SK-N-SH treated with all-trans-retinoic acid at 6 μM for 48 hours (cell line): ENCODE data around the gene PRMT5.

ENCODE experiments used
- ATAC-seq: fragments of 200-7000 bp; cut with Tn5 transposase; 3 replicates; pipeline ENCODE4 v1.9.1; 2020; ENCODE audit warnings: mild to moderate bottlenecking, moderate library complexity
- ARNTL ChIP-seq: fragments of 450-650 bp; formaldehyde crosslinking; IDR thresholded peaks from 2 replicates; pipeline ENCODE4 v1.5.0; 2020; ENCODE audit warnings: low read depth, mild to moderate bottlenecking, moderate library complexity, borderline replicate concordance
- BACH2 ChIP-seq: fragments of 250-450 bp; sonication (Bioruptor Pico); IDR thresholded peaks from 2 replicates; pipeline ENCODE4 v1.9.0; 2021; ENCODE audit warnings: mild to moderate bottlenecking, borderline replicate concordance
- CSDC2 ChIP-seq: fragments of 250-450 bp; sonication (Bioruptor Pico); IDR thresholded peaks from 2 replicates; pipeline ENCODE4 v1.5.0; 2020; ENCODE audit warnings: mild to moderate bottlenecking, moderate library complexity
- ESRRG ChIP-seq: fragments of 250-450 bp; sonication (Bioruptor Pico); IDR thresholded peaks from 2 replicates; pipeline ENCODE4 v1.6.1; 2021; ENCODE audit warnings: mild to moderate bottlenecking
- GLIS3 ChIP-seq: fragments of 250-450 bp; sonication (Bioruptor Pico); IDR thresholded peaks from 2 replicates; pipeline ENCODE4 v1.5.0; 2020; ENCODE audit warnings: mild to moderate bottlenecking, moderate library complexity
- ISL1 ChIP-seq: fragments of 250-450 bp; sonication (Bioruptor Pico); IDR thresholded peaks from 2 replicates; pipeline ENCODE4 v2.1.2; 2022; ENCODE audit warnings: mild to moderate bottlenecking, moderate library complexity
- OSR1 ChIP-seq: fragments of 250-450 bp; sonication (Bioruptor Pico); IDR thresholded peaks from 2 replicates; pipeline ENCODE4 v1.8.0; 2022; ENCODE audit warnings: moderate library complexity, mild to moderate bottlenecking, inconsistent platforms
- PPARA ChIP-seq: fragments of 250-450 bp; sonication (Bioruptor Pico); IDR thresholded peaks from 2 replicates; pipeline ENCODE4 v1.5.0; 2020; ENCODE audit warnings: mild to moderate bottlenecking, borderline replicate concordance
- RARB ChIP-seq: fragments of 250-450 bp; sonication (Bioruptor Pico); IDR thresholded peaks from 2 replicates; pipeline ENCODE4 v1.8.0; 2021; ENCODE audit warnings: mild to moderate bottlenecking, moderate library complexity
- SNAI2 ChIP-seq: fragments of 250-450 bp; sonication (Bioruptor Pico); IDR thresholded peaks from 2 replicates; pipeline ENCODE4 v1.5.0; 2020; ENCODE audit warnings: mild to moderate bottlenecking, moderate library complexity
- TCF4 ChIP-seq: fragments of 250-450 bp; sonication (Bioruptor Pico); IDR thresholded peaks from 2 replicates; pipeline ENCODE4 v1.8.0; 2021; ENCODE audit warnings: mild to moderate bottlenecking, moderate library complexity, borderline replicate concordance
- TOX ChIP-seq: fragments of 250-450 bp; sonication (Bioruptor Pico); IDR thresholded peaks from 2 replicates; pipeline ENCODE4 v1.8.0; 2021; ENCODE audit warnings: mild to moderate bottlenecking, moderate library complexity, borderline replicate concordance
- ZC3H10 ChIP-seq: fragments of 250-450 bp; sonication (Bioruptor Pico); IDR thresholded peaks from 2 replicates; pipeline ENCODE4 v1.5.1; 2021; ENCODE audit warnings: mild to moderate bottlenecking, moderate library complexity
- ZFP3 ChIP-seq: fragments of 250-450 bp; sonication (Bioruptor Pico); IDR thresholded peaks from 2 replicates; pipeline ENCODE4 v1.5.0; 2020; ENCODE audit warnings: mild to moderate bottlenecking, moderate library complexity
- ZFP30 ChIP-seq: fragments of 450-650 bp; formaldehyde crosslinking; IDR thresholded peaks from 2 replicates; pipeline ENCODE4 v1.5.0; 2022; ENCODE audit warnings: mild to moderate bottlenecking, moderate library complexity
- ZNF565 ChIP-seq: fragments of 450-650 bp; formaldehyde crosslinking; conservative IDR thresholded peaks from 2 replicates; pipeline ENCODE4 v1.5.0; 2020; ENCODE audit warnings: low read depth, mild to moderate bottlenecking, moderate library complexity
- ZNF70 ChIP-seq: fragments of 450-650 bp; formaldehyde crosslinking; IDR thresholded peaks from 2 replicates; pipeline ENCODE4 v1.5.0; 2020; ENCODE audit warnings: mild to moderate bottlenecking, moderate library complexity
- ZNF8 ChIP-seq: fragments of 450-650 bp; formaldehyde crosslinking; IDR thresholded peaks from 2 replicates; pipeline ENCODE4 v1.5.0; 2020; ENCODE audit warnings: mild to moderate bottlenecking, moderate library complexity
- TF ChIP-seq, protein P1 (sequence below): fragments of 250-450 bp; sonication (Bioruptor Pico); IDR thresholded peaks from 2 replicates; pipeline ENCODE4 v1.8.0; 2020; ENCODE audit warnings: mild to moderate bottlenecking, moderate library complexity, borderline replicate concordance
- TF ChIP-seq, protein P2 (sequence below): fragments of 250-450 bp; sonication (Bioruptor Pico); IDR thresholded peaks from 2 replicates; pipeline ENCODE4 v1.5.1; 2021; ENCODE audit warnings: mild to moderate bottlenecking, moderate library complexity
- TF ChIP-seq, protein P3 (sequence below): fragments of 250-450 bp; sonication (Bioruptor Pico); IDR thresholded peaks from 2 replicates; pipeline ENCODE4 v1.8.0; 2021; ENCODE audit warnings: low read depth, mild to moderate bottlenecking, moderate library complexity, borderline replicate concordance
- TF ChIP-seq, protein P4 (sequence below): fragments of 250-450 bp; sonication (Bioruptor Pico); IDR thresholded peaks from 2 replicates; pipeline ENCODE4 v1.5.1; 2020; ENCODE audit warnings: low read depth, mild to moderate bottlenecking, moderate library complexity
- TF ChIP-seq, protein P5 (sequence below): fragments of 250-450 bp; sonication (Bioruptor Pico); IDR thresholded peaks from 2 replicates; pipeline ENCODE4 v1.5.0; 2020; ENCODE audit warnings: mild to moderate bottlenecking, moderate library complexity

PRMT5 gene

DNA sequence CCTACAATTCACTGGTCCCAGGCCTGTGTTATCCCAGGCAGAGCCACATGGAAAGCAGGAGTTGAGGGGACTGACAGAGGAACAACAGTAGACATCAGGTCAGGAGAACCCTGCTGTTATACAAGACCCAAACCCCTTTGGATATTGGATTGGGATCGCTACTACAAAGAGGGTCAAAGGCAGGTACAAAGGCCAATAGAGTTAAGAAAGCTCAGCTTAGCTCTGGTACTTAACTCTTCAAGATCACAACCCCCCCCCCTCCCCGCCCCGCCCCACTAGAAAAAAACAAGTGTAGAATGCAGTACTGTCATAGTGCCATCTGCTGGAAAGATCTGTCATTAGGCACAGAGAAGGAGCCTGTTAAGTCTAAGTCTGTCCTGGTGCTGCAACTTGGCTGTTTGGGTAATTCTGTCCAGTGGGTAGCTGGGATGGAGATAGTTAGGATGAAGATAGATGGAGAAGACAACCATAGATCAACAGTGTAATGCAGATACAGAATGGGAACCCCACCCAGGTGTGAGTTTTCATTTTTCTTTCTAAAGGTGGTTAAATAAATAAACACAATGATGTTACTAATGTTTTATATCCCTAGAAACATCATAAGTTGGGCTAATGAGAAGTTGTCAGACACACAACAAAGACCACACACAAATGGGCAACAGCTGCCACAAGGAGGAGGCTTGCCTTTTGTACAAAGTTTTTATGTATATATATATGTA lies 28.9 kb downstream of the PRMT5 start:
- TF ChIP-seq, protein P1, sequence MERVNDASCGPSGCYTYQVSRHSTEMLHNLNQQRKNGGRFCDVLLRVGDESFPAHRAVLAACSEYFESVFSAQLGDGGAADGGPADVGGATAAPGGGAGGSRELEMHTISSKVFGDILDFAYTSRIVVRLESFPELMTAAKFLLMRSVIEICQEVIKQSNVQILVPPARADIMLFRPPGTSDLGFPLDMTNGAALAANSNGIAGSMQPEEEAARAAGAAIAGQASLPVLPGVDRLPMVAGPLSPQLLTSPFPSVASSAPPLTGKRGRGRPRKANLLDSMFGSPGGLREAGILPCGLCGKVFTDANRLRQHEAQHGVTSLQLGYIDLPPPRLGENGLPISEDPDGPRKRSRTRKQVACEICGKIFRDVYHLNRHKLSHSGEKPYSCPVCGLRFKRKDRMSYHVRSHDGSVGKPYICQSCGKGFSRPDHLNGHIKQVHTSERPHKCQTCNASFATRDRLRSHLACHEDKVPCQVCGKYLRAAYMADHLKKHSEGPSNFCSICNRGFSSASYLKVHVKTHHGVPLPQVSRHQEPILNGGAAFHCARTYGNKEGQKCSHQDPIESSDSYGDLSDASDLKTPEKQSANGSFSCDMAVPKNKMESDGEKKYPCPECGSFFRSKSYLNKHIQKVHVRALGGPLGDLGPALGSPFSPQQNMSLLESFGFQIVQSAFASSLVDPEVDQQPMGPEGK (CRISPR knock-in tag) = no peak
- TF ChIP-seq RARB (CRISPR knock-in tag) (no peak), TOX (no peak), ISL1 (CRISPR knock-in tag) (no peak), ZNF565 (CRISPR knock-in tag) (no peak), OSR1 (CRISPR knock-in tag) (no peak), ZNF70 (CRISPR knock-in tag) (no peak), ZC3H10 (CRISPR knock-in tag) (no peak), CSDC2 (CRISPR knock-in tag) (no peak), ZFP3 (CRISPR knock-in tag) (no peak), TCF4 (CRISPR knock-in tag) (no peak), ARNTL (CRISPR knock-in tag) (no peak), ESRRG (CRISPR knock-in tag) (no peak), SNAI2 (CRISPR knock-in tag) (no peak), GLIS3 (CRISPR knock-in tag) (no peak), ZNF8 (CRISPR knock-in tag) (no peak)
- TF ChIP-seq, protein P2, sequence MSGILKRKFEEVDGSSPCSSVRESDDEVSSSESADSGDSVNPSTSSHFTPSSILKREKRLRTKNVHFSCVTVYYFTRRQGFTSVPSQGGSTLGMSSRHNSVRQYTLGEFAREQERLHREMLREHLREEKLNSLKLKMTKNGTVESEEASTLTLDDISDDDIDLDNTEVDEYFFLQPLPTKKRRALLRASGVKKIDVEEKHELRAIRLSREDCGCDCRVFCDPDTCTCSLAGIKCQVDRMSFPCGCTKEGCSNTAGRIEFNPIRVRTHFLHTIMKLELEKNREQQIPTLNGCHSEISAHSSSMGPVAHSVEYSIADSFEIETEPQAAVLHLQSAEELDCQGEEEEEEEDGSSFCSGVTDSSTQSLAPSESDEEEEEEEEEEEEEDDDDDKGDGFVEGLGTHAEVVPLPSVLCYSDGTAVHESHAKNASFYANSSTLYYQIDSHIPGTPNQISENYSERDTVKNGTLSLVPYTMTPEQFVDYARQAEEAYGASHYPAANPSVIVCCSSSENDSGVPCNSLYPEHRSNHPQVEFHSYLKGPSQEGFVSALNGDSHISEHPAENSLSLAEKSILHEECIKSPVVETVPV = no peak
- TF ChIP-seq, protein P3, sequence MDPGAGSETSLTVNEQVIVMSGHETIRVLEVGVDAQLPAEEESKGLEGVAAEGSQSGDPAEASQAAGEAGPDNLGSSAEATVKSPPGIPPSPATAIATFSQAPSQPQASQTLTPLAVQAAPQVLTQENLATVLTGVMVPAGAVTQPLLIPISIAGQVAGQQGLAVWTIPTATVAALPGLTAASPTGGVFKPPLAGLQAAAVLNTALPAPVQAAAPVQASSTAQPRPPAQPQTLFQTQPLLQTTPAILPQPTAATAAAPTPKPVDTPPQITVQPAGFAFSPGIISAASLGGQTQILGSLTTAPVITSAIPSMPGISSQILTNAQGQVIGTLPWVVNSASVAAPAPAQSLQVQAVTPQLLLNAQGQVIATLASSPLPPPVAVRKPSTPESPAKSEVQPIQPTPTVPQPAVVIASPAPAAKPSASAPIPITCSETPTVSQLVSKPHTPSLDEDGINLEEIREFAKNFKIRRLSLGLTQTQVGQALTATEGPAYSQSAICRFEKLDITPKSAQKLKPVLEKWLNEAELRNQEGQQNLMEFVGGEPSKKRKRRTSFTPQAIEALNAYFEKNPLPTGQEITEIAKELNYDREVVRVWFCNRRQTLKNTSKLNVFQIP (CRISPR knock-in tag) = no peak
- TF ChIP-seq, protein P4, sequence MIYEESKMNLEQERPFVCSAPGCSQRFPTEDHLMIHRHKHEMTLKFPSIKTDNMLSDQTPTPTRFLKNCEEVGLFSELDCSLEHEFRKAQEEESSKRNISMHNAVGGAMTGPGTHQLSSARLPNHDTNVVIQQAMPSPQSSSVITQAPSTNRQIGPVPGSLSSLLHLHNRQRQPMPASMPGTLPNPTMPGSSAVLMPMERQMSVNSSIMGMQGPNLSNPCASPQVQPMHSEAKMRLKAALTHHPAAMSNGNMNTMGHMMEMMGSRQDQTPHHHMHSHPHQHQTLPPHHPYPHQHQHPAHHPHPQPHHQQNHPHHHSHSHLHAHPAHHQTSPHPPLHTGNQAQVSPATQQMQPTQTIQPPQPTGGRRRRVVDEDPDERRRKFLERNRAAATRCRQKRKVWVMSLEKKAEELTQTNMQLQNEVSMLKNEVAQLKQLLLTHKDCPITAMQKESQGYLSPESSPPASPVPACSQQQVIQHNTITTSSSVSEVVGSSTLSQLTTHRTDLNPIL (CRISPR knock-in tag) = no peak

DNA sequence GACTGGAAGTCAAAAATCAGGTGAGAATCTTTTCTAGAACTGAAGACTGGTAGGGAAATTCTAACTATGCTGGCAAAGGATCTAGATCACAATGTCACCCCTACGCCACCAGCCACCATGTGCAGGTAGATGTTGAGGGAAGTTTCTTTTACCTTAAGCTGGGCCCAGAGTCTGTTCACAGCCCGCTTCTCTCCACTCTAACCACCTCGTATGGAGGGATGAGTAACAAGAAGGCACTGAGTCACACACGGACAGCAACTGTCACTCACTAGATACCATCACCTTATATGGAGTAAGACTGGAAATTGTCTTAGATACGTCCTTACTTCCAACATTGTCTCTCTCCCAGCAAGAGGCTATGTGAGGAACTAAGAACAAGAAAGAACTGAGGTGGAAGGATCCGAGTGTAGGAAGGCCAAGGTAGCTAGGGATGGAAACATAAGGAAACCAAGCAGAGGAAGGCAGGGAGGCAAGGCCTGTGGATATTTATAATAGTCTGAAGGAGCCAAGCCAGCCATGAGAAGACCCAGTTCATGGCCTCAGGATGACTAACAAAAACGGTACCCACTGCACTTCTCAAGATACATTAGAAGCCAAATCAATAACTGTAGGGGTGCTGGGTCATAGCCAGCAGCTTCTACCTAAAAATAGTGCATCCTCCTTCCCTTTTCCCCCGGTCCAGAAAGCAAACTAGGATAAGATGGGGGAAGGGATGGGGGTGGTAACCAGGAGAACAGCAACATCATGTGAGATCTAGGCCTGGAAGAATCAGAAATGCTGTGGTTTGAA lies 30.7 kb downstream of the PRMT5 start:
- TF ChIP-seq, protein P2 = no peak
- ATAC-seq = peak; percentile 87

More for the DNA sequence above, 28.9 kb downstream of the PRMT5 start:
- peak; percentile 75 for ATAC-seq

DNA sequence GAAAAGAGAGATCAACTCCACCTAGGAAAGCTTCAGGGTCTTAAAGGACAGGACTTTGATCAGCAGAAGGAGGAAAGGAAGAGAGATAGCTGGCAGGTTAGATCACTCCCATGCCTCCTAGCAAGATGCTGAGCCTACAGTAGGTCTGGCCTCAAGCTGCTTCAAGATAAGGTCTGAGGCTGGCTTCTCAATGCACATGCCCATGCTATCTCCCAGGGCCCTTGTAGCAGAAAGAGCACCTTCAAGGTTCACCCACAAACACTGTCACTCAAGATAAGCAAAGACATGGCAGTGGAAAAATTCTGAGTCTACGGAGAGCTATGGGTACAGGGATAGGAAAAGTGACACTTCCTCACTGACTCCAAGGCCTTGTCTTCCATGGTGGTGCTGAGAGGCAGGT lies 31.8 kb downstream of the PRMT5 start:
- no peak for ATAC-seq
- TF ChIP-seq GLIS3 (CRISPR knock-in tag) (no peak), ZFP3 (CRISPR knock-in tag) (no peak), RARB (CRISPR knock-in tag) (no peak), ZC3H10 (CRISPR knock-in tag) (no peak), ESRRG (CRISPR knock-in tag) (no peak), ARNTL (CRISPR knock-in tag) (no peak), ISL1 (CRISPR knock-in tag) (no peak), TCF4 (CRISPR knock-in tag) (no peak), BACH2 (CRISPR knock-in tag) (no peak), ZFP30 (CRISPR knock-in tag) (no peak), TOX (no peak), PPARA (no peak), CSDC2 (CRISPR knock-in tag) (no peak), ZNF8 (CRISPR knock-in tag) (no peak)
- TF ChIP-seq, protein P4 (CRISPR knock-in tag) = no peak
- TF ChIP-seq, protein P5, sequence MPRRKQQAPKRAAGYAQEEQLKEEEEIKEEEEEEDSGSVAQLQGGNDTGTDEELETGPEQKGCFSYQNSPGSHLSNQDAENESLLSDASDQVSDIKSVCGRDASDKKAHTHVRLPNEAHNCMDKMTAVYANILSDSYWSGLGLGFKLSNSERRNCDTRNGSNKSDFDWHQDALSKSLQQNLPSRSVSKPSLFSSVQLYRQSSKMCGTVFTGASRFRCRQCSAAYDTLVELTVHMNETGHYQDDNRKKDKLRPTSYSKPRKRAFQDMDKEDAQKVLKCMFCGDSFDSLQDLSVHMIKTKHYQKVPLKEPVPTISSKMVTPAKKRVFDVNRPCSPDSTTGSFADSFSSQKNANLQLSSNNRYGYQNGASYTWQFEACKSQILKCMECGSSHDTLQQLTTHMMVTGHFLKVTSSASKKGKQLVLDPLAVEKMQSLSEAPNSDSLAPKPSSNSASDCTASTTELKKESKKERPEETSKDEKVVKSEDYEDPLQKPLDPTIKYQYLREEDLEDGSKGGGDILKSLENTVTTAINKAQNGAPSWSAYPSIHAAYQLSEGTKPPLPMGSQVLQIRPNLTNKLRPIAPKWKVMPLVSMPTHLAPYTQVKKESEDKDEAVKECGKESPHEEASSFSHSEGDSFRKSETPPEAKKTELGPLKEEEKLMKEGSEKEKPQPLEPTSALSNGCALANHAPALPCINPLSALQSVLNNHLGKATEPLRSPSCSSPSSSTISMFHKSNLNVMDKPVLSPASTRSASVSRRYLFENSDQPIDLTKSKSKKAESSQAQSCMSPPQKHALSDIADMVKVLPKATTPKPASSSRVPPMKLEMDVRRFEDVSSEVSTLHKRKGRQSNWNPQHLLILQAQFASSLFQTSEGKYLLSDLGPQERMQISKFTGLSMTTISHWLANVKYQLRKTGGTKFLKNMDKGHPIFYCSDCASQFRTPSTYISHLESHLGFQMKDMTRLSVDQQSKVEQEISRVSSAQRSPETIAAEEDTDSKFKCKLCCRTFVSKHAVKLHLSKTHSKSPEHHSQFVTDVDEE (CRISPR knock-in tag) = no peak
